Upper lobe of left lung (tissue), 4 donors: ENCODE measurements around the gene GALNT6.

Experiments
- EP300 ChIP-seq, 4 donors: sonication (generic); formaldehyde crosslinking; IDR thresholded peaks; one replicate each; pipeline ENCODE4 v1.5.1; 2017; ENCODE audit warnings: antibody characterized with exemption in 4 of 4, control low read depth in 2 of 4
- POLR2AphosphoS5 ChIP-seq, 2 donors: sonication (generic); formaldehyde crosslinking; IDR thresholded peaks; one replicate each; pipeline ENCODE4 v1.5.1; 2017; ENCODE audit warnings: antibody characterized with exemption in 2 of 2
- TF ChIP-seq, protein P1 (sequence below), 6 experiments: fragments of 450-650 bp in 4 of 6; fragments of 200-600 bp in 2 of 6; sonication (generic) in 2 of 6; IDR thresholded peaks; one replicate each; pipeline ENCODE4 v1.5.1; 2016 to 2019; ENCODE audit warnings: antibody characterized with exemption in 6 of 6

DNA sequence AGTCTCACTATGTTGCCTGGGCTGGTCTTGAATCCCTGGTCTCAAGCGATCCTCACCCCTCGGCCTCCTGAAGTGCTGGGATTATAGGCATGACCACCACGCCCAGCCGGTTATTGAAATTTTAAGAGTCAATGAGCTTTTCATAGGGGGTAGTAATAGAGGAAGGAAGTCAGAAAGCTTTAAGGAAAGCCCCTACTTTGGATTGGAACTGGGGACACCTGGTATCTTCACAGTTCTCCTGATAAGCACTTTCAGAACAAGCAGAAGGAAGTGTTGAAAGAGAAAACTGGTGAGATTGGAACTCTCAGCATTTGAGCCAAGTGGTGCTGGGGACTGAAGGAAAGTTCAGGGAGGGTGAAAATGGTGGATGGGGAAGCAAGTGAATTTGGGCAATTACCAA is 38.5 kb upstream of the GALNT6 start:
- TF ChIP-seq, protein P1, sequence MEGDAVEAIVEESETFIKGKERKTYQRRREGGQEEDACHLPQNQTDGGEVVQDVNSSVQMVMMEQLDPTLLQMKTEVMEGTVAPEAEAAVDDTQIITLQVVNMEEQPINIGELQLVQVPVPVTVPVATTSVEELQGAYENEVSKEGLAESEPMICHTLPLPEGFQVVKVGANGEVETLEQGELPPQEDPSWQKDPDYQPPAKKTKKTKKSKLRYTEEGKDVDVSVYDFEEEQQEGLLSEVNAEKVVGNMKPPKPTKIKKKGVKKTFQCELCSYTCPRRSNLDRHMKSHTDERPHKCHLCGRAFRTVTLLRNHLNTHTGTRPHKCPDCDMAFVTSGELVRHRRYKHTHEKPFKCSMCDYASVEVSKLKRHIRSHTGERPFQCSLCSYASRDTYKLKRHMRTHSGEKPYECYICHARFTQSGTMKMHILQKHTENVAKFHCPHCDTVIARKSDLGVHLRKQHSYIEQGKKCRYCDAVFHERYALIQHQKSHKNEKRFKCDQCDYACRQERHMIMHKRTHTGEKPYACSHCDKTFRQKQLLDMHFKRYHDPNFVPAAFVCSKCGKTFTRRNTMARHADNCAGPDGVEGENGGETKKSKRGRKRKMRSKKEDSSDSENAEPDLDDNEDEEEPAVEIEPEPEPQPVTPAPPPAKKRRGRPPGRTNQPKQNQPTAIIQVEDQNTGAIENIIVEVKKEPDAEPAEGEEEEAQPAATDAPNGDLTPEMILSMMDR (IDR thresholded peaks at IDR 0.05): no peak
- no peak for TF ChIP-seq EP300 (IDR thresholded peaks at IDR 0.05)
- no peak for TF ChIP-seq POLR2AphosphoS5 (IDR thresholded peaks at IDR 0.05)
